Measurements from ENCODE around the gene NR2C1.

The NR2C1 gene

DNA sequence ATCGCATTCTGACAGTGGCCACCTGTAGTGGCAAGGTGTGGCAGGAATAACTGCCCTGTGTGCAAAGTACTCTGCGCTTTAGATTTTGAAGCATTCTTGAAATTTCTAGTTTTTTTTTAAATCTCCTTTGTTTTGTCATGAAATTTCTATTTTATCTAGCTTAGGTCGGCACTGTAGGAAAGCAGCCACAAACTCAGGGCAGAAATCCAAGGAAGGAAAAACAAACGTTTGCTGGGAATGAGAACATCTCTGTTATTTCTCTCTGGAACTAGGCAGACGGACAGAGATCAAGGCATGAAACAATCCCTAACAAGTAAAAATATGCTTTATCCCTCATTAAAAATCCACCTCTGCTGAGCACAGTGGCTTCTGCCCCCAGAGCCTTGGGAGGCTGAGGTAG lies 1.3 kb upstream of the NR2C1 start:
- Histone ChIP-seq H3K27ac (no peak overlapping the region), H3K4me3 (ENCODE audit: low read depth, low read length) (no peak overlapping the region), H3K27me3 (ENCODE audit: insufficient read depth, low read depth, severe bottlenecking) (no peaks in the 10 kb centered on the region), H3K9me3 (ENCODE audit: severe bottlenecking) (no peaks in the 10 kb centered on the region), H3K36me3 (peaks cover 13% of the 10 kb centered on the region; the same call in 1 of the 2 replicates)
- no peak for DNase-seq
- TF ChIP-seq, protein P1, sequence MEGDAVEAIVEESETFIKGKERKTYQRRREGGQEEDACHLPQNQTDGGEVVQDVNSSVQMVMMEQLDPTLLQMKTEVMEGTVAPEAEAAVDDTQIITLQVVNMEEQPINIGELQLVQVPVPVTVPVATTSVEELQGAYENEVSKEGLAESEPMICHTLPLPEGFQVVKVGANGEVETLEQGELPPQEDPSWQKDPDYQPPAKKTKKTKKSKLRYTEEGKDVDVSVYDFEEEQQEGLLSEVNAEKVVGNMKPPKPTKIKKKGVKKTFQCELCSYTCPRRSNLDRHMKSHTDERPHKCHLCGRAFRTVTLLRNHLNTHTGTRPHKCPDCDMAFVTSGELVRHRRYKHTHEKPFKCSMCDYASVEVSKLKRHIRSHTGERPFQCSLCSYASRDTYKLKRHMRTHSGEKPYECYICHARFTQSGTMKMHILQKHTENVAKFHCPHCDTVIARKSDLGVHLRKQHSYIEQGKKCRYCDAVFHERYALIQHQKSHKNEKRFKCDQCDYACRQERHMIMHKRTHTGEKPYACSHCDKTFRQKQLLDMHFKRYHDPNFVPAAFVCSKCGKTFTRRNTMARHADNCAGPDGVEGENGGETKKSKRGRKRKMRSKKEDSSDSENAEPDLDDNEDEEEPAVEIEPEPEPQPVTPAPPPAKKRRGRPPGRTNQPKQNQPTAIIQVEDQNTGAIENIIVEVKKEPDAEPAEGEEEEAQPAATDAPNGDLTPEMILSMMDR (IDR thresholded peaks at IDR 0.05; ENCODE audit: low read depth, low read length): no peak

DNA sequence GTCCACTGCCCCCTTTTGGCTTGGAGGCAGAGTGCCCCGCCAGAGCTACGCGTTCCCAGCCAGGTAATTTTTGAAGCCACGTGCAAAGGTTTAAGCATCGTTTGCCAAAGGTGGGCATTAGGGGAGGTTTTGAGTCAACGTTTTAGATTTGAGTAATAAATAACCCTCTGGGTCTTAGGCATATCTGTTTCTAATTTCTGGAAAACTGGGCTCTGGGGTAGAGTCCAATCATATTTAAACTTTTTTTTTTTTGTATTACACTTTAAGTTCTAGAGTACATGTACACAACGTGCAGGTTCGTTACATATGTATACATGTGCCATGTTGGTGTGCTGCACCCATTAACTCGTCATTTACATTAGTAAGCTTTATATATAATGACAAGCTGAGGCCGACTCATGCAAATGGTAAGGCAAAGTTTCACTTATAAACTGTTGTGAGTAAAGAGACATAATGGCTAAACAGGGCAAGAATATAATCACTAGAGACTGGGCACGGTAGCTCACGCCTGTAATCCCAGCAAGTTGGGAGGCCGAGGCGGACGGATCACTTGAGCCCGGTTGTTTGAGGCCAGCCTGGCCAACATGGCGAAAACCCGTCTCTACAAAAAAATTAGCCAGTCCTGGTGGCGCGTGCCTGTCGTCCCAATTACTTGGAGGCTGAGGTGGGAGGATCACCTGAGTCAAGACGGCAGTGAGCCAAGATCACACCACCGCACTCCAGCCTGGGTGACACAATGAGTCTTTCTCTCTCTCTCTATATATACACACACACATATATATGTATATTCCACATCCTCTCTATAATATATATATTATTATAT lies 491 bp upstream of the NR2C1 start:
- no peak overlapping the region for H3K27ac ChIP-seq

DNA sequence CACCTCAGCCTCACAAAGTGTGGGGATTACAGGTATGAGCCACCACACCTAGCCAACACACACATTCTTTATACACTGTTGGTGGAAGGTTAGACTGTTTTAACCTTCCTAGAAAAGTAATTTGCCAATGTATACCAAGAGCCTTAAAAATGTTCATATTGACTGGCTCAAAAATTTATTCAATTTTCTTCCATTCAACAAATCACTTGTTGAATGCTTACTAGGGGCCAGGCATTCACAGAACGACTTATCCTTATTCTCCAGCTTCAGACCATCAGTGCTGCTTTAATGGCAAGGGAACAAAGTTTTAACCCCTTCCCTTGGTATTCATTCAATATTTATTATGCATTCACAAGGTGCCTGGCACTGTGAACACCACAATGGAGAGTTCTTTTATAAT lies 3.0 kb downstream of the NR2C1 start:
- no peak for DNase-seq
- Histone ChIP-seq H3K9me3 (ENCODE audit: severe bottlenecking) (no peaks in the 10 kb centered on the region), H3K4me3 (ENCODE audit: low read depth, low read length) (no peak overlapping the region), H3K27me3 (ENCODE audit: insufficient read depth, low read depth, severe bottlenecking) (no peaks in the 10 kb centered on the region), H3K36me3 (peaks cover 38% of the 10 kb centered on the region), H3K27ac (no peak overlapping the region)
- TF ChIP-seq, protein P1 (IDR thresholded peaks at IDR 0.05; ENCODE audit: low read depth, low read length): no peak

More for the DNA sequence above, 491 bp upstream of the NR2C1 start:
- Histone ChIP-seq H3K27me3 (ENCODE audit: insufficient read depth, low read depth, severe bottlenecking) (no peaks in the 10 kb centered on the region), H3K4me3 (ENCODE audit: low read depth, low read length) (peak overlapping the region; percentile 95), H3K9me3 (ENCODE audit: severe bottlenecking) (no peaks in the 10 kb centered on the region), H3K36me3 (peaks cover 18% of the 10 kb centered on the region; the same call in 1 of the 2 replicates)
- TF ChIP-seq, protein P1 (IDR thresholded peaks at IDR 0.05; ENCODE audit: low read depth, low read length): peak; percentile 91
- no peak for DNase-seq

DNA sequence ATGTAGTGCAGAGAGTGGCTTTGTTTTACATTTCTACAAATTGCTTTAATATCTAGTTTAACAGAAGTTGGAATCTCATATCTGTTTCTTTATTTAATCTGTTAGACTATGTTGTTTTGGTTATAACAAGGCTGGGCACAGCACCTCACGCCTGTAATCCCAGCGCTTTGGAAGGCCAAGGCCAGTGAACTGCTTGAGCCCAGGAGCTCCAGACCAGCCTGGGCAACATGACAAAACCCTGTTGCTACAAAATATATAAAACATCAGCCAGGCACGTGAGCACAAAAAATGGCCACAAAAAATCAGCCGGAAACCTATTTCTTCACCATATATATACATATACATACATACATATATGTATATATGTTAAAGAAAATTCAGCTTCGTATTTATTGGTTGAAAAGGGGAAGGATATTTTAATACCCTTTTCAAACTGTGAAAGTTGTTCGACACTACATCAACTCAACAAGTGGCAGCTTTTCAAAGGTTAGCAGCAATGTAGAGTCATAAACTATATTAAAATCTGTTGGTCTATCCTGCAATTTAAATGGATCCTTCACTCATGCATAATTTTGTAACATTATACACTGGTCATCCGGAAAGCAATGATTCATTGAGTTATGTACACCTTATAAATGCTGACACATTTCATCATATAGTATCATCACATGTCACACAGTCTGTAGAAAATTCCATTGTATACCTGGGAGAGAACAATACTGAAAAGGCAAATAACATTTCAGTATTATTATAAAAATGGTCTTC lies 7.1 kb downstream of the NR2C1 start:
- no peak overlapping the region for H3K27ac ChIP-seq
- peaks cover 63% of the 10 kb centered on the region for H3K36me3 ChIP-seq
- TF ChIP-seq, protein P1 (IDR thresholded peaks at IDR 0.05; ENCODE audit: low read depth, low read length): no peak
- no peak for DNase-seq
- no peaks in the 10 kb centered on the region for H3K9me3 ChIP-seq (ENCODE audit: severe bottlenecking)
- no peak overlapping the region for H3K4me3 ChIP-seq (ENCODE audit: low read depth, low read length)
- no peaks in the 10 kb centered on the region for H3K27me3 ChIP-seq (ENCODE audit: insufficient read depth, low read depth, severe bottlenecking)

DNA sequence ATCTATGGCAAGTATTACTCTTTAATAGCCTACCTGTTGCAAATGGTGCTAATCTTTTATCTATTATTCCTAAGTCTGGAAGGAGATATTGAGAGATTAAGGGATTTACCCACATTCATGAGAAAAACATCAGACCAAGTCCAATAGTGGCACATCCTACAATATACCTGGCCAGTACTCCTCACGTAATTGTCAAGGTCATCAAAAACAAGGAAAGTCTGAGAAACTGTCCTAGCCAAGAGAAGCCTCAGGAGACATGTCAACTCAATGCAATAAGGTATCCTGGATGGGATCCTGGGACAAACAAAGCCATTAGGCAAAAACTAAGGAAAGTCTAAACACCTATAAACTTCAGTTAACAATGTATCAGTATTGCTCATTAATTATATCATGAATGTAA lies 12.5 kb downstream of the NR2C1 start:
- TF ChIP-seq, protein P1 (IDR thresholded peaks at IDR 0.05; ENCODE audit: low read depth, low read length): no peak
- Histone ChIP-seq H3K4me3 (ENCODE audit: low read depth, low read length) (no peak overlapping the region), H3K36me3 (peaks cover 80% of the 10 kb centered on the region), H3K27me3 (ENCODE audit: insufficient read depth, low read depth, severe bottlenecking) (no peaks in the 10 kb centered on the region), H3K27ac (no peak overlapping the region), H3K9me3 (ENCODE audit: severe bottlenecking) (no peaks in the 10 kb centered on the region)
- DNase-seq: no peak

Data from WERI-Rb-1 (cell line).